Duodenal mucosa (tissue), 2 donors: ENCODE data around the gene GPR149.

ENCODE experiments used
- H3K27ac ChIP-seq: one replicate; pipeline ENCODE4 v1.7.0; 2013; ENCODE audit warnings: low read depth, low read length
- H3K27me3 ChIP-seq, 2 donors: one replicate each; pipeline ENCODE4 v1.7.0; 2013; ENCODE audit warnings: low read length in 2 of 2, control low read depth in 1 of 2; ENCODE audit not compliant: insufficient read depth in 2 of 2, control insufficient read depth in 1 of 2
- H3K36me3 ChIP-seq, 2 donors: one replicate each; pipeline ENCODE4 v1.7.0; 2013; ENCODE audit warnings: low read length in 2 of 2, control low read depth in 1 of 2; ENCODE audit not compliant: insufficient read depth in 2 of 2, control insufficient read depth in 1 of 2
- H3K4me1 ChIP-seq, 2 donors: one replicate each; pipeline ENCODE4 v1.7.0; 2013; ENCODE audit warnings: low read length in 2 of 2, control low read depth in 1 of 2; ENCODE audit not compliant: insufficient read depth in 2 of 2, control insufficient read depth in 1 of 2
- H3K4me3 ChIP-seq, 2 donors: one replicate each; pipeline ENCODE4 v1.7.0; 2013; ENCODE audit warnings: low read length in 2 of 2, low read depth in 1 of 2
- H3K9ac ChIP-seq, 2 donors: one replicate each; pipeline ENCODE4 v1.7.0; 2013; ENCODE audit warnings: low read length in 2 of 2, low read depth in 1 of 2
- H3K9me3 ChIP-seq, 2 donors: one replicate each; pipeline ENCODE4 v1.7.0; 2013; ENCODE audit warnings: low read length in 2 of 2, control low read depth in 1 of 2; ENCODE audit not compliant: control insufficient read depth in 1 of 2

Gene GPR149

DNA sequence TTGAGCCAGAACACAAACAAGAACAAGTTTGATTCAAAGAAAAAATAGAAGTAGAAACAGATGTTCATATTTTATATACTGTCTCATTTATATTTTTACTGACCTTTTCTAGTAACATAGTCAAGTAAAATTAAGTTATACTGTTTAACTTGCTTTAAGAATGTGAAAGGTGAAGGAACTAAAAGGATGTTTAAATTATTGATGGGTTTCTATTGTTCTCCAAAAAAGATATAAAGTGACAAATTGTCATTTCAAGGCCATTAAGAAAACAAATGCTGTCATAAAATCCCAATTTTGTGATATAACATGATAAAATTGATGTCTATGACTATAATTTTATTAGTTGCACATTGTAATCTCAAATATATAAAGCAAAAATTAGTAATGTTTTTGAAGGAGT lies 7.3 kb downstream of the GPR149 start:
- no peaks in the 10 kb centered on the region for H3K4me1 ChIP-seq
- H3K9me3 ChIP-seq = no peaks in the 10 kb centered on the region
- no peak overlapping the region for H3K4me3 ChIP-seq
- no peaks in the 10 kb centered on the region for H3K36me3 ChIP-seq
- peaks cover 6 to 12% of the 10 kb centered on the region in 2 donors for H3K27me3 ChIP-seq
- no peak overlapping the region for H3K27ac ChIP-seq
- H3K9ac ChIP-seq = no peak overlapping the region

DNA sequence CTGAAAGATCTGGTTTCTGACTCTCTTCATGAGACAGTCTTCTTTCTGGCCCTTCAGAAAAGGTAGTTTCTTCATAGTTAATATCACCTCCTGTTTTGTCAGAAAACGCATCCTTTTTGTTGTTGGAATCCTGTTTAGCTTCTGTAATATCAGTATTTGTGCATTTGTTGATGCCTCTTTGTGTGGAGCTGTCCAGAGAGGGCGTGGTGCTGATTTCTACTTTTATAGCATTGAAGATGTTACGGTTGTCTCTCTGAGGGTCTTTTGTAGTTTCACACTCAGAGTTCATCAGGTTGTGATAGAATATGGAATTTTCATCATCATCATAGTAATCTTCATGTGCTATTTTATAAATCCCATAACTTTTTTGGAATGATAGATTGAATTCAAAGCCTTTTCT lies 8.9 kb downstream of the GPR149 start:
- H3K27ac ChIP-seq = no peak overlapping the region
- H3K4me1 ChIP-seq = no peaks in the 10 kb centered on the region
- H3K27me3 ChIP-seq = no peaks in the 10 kb centered on the region
- H3K4me3 ChIP-seq = no peak overlapping the region
- no peak overlapping the region for H3K9ac ChIP-seq
- no peaks in the 10 kb centered on the region for H3K36me3 ChIP-seq
- H3K9me3 ChIP-seq = no peaks in the 10 kb centered on the region

- Histone ChIP-seq H3K27ac (no peak overlapping the region), H3K27me3 (no peaks in the 10 kb centered on the region), H3K4me1 (no peaks in the 10 kb centered on the region), H3K4me3 (no peak overlapping the region), H3K9me3 (no peaks in the 10 kb centered on the region), H3K9ac (no peak overlapping the region), H3K36me3 (no peaks in the 10 kb centered on the region)
These were observed 31.7 kb downstream of the GPR149 start for GRCh38 chr3:154398084-154398967.

- Histone ChIP-seq H3K36me3 (no peaks in the 10 kb centered on the region), H3K27ac (no peak overlapping the region), H3K9me3 (no peaks in the 10 kb centered on the region), H3K4me1 (no peaks in the 10 kb centered on the region), H3K9ac (no peak overlapping the region), H3K27me3 (no peaks in the 10 kb centered on the region), H3K4me3 (no peak overlapping the region)
These were observed 40.1 kb downstream of the GPR149 start for GRCh38 chr3:154389861-154390260.

DNA sequence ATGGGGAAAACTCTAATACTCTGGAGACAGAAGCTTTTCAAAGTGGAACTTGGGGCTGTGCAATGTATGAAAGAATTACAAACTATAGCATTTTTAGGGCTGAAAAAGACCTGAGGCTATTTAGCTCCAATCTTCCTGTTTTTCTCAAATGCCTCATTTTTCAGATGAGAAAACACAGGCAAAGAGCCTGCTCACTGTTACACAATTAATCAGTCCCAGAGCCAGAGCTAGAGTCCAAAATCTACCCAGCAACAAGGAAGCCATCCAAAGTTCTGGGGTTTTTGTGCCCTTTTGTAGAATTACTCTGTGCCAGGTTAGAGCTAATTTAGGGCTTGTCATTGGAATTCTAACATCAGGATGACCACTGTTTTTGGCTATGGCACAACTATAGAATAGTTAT lies 45.5 kb downstream of the GPR149 start:
- Histone ChIP-seq H3K36me3 (no peaks in the 10 kb centered on the region), H3K27me3 (no peaks in the 10 kb centered on the region), H3K4me3 (no peak overlapping the region), H3K27ac (no peak overlapping the region), H3K4me1 (no peaks in the 10 kb centered on the region), H3K9ac (no peak overlapping the region), H3K9me3 (no peaks in the 10 kb centered on the region)

GRCh38 chr3:154378311-154378710 lies 51.7 kb downstream of the GPR149 start:
- Histone ChIP-seq H3K4me1 (no peaks in the 10 kb centered on the region), H3K27me3 (no peaks in the 10 kb centered on the region), H3K4me3 (no peak overlapping the region), H3K9me3 (no peaks in the 10 kb centered on the region), H3K9ac (no peak overlapping the region), H3K27ac (no peak overlapping the region), H3K36me3 (no peaks in the 10 kb centered on the region)

DNA sequence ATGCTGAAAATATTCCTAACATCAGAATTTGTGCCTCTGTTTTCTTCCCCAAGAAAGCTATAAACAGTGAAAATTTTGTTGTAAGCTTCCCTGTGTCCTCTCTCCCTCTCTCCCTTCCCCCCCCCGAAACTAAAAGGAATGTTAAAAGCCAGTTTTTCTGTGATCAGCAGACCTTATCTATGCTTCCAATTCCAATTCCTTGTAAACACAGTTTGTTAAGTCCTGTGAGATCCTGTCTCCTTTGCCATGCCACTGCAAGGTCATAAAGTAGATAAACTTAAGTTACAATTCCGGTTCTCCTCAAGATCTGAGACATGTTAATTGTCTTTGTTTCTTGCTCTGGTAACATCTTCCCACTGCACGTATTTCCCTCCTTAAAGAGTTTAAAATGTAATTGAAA lies 62.8 kb downstream of the GPR149 start:
- no peaks in the 10 kb centered on the region for H3K9me3 ChIP-seq
- H3K4me3 ChIP-seq = no peak overlapping the region
- no peak overlapping the region for H3K27ac ChIP-seq
- H3K36me3 ChIP-seq = no peaks in the 10 kb centered on the region
- H3K27me3 ChIP-seq = no peaks in the 10 kb centered on the region
- H3K9ac ChIP-seq = no peak overlapping the region
- no peaks in the 10 kb centered on the region for H3K4me1 ChIP-seq

DNA sequence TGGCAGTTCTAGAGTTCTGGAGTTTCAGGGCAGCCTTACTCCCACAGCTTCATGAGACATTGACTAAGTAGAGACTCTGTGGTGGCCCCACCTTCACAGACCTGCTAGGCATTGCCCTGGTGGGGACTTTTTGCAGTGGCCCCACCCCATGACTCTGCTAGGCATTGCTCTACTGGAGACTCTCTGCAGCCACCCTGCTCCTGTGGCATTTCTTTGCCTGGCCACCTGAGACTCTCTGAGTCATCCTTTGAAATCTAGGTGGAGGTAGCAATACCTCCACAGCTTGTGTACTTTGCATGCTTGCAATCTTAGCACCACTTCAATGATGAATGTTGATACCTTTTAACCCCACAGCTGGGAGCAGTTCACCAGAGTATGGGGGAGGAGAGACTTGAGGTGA lies 65.1 kb downstream of the GPR149 start:
- Histone ChIP-seq H3K9me3 (no peaks in the 10 kb centered on the region), H3K36me3 (no peaks in the 10 kb centered on the region), H3K27me3 (no peaks in the 10 kb centered on the region), H3K9ac (no peak overlapping the region), H3K27ac (no peak overlapping the region), H3K4me3 (no peak overlapping the region), H3K4me1 (no peaks in the 10 kb centered on the region)

- no peak overlapping the region for H3K4me3 ChIP-seq
- no peaks in the 10 kb centered on the region for H3K27me3 ChIP-seq
- H3K36me3 ChIP-seq = no peaks in the 10 kb centered on the region
- H3K27ac ChIP-seq = no peak overlapping the region
- no peak overlapping the region for H3K9ac ChIP-seq
- no peaks in the 10 kb centered on the region for H3K9me3 ChIP-seq
- no peaks in the 10 kb centered on the region for H3K4me1 ChIP-seq
These were observed 68.9 kb downstream of the GPR149 start for GRCh38 chr3:154361099-154361498.

DNA sequence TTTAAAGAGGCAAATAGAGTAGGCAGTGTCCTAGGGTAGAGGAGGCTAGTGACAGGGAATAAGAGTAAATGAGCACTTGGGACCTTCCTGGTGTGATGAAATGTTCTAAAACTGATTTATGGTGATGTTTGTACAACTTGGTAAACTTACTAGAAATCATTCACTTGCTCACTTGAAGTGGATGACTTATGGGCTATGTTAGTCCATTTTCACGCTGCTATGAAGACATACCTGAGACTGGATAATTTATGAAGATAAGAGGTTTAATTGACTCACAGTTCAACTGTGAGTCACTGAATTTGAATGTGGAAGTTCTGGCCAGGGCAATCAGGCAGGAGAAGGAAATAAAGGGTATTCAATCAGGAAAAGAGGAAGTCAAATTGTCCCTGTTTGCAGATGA lies 74.0 kb downstream of the GPR149 start:
- Histone ChIP-seq H3K27me3 (no peaks in the 10 kb centered on the region), H3K9me3 (no peaks in the 10 kb centered on the region), H3K27ac (no peak overlapping the region), H3K9ac (no peak overlapping the region), H3K4me1 (no peaks in the 10 kb centered on the region), H3K4me3 (no peak overlapping the region), H3K36me3 (no peaks in the 10 kb centered on the region)
